GM12878 (cell line): Measurements from ENCODE around the gene RSPH9. TPM values are rescaled to one million over a fixed set of nuclear protein-coding genes. Genes with fewer than 3 reads are reported as not detected.

ENCODE experiments used
- ATAC-seq: fragments of 200-7000 bp; cut with Tn5 transposase; 3 replicates; pipeline ENCODE4 v1.9.1; 2020; ENCODE audit warnings: mild to moderate bottlenecking, moderate library complexity
- BruUV-seq: library from RNA; stranded (reverse); fragments of 400-500 nt; replicated peaks from 2 replicates; lab custom pipeline; 2021; lab: Mats Ljungman, UMichigan
- CTCF ChIA-PET: fragments of 300-600 bp; sonication (Branson Sonifier 250); formaldehyde crosslinking; extraction: SDS; loops from one replicate; lab custom pipeline; 2021; ENCODE audit warnings: inconsistent platforms; lab: Yijun Ruan, JAX
- POLR2A ChIA-PET: fragments of 350-600 bp; formaldehyde crosslinking; extraction: SDS; loops from one replicate; lab custom pipeline; 2021; ENCODE audit warnings: inconsistent platforms; lab: Charles Lee
- RAD21 ChIA-PET: fragments of 300-600 bp; sonication (Branson Sonifier 250); formaldehyde crosslinking; loops from one replicate; lab custom pipeline; 2023; ENCODE audit warnings: antibody characterized with exemption; ENCODE audit not compliant: unreplicated experiment; lab: Charles Lee
- SMC1A ChIA-PET: fragments of 300-600 bp; sonication (Branson Sonifier 250); formaldehyde crosslinking; loops from one replicate; lab custom pipeline; 2023; ENCODE audit not compliant: unreplicated experiment, uncharacterized antibody; lab: Charles Lee
- DNase-seq: peaks from one replicate; pipeline ENCODE4 v3.0.0-alpha.2; 2011; ENCODE audit warnings: low read depth, low spot score
- FAIRE-seq: peaks from 3 replicates; lab custom pipeline; 2011; peaks lifted over from hg19 to GRCh38; lab: Jason Lieb, UNC
- H2AFZ ChIP-seq: 2 replicates; pipeline ENCODE4 v1.6.0; 2011; ENCODE audit warnings: low read depth, low read length, control low read depth; ENCODE audit not compliant: control insufficient read depth
- H3K27ac ChIP-seq: 2 replicates; pipeline ENCODE4 v1.5.1; 2011; ENCODE audit warnings: control low read depth; ENCODE audit not compliant: control insufficient read depth, insufficient read depth
- H3K27me3 ChIP-seq, 2 experiments: replicated peaks in 1 of 2; 2 replicates each; pipeline versions ENCODE4 v1.6.0 to v1.6.1; 2011; ENCODE audit warnings: low read length in 1 of 2; ENCODE audit not compliant: control insufficient read depth in 2 of 2, insufficient read depth in 2 of 2
- H3K36me3 ChIP-seq, 2 experiments: 2 replicates each; pipeline ENCODE4 v1.5.1; 2011; ENCODE audit warnings: low read length in 1 of 2; ENCODE audit not compliant: control insufficient read depth in 2 of 2, insufficient read depth in 2 of 2
- H3K4me1 ChIP-seq: 2 replicates; pipeline ENCODE4 v1.6.1; 2011; ENCODE audit warnings: mild to moderate bottlenecking, low read length, moderate library complexity, mixed read lengths; ENCODE audit not compliant: control insufficient read depth, insufficient read depth
- H3K4me2 ChIP-seq: 2 replicates; pipeline ENCODE4 v1.6.0; 2011; ENCODE audit warnings: control low read depth; ENCODE audit not compliant: control insufficient read depth, insufficient read depth
- H3K4me3 ChIP-seq: fragments of 200-600 bp; sonication (generic); 2 replicates; pipeline ENCODE4 v1.5.1; 2016
- H3K79me2 ChIP-seq: 2 replicates; pipeline ENCODE4 v1.6.0; 2011; ENCODE audit warnings: low read length; ENCODE audit not compliant: control insufficient read depth, insufficient read depth
- H3K9ac ChIP-seq: 2 replicates; pipeline ENCODE4 v1.8.0; 2011; ENCODE audit warnings: low read length, control low read depth, mixed read lengths; ENCODE audit not compliant: control insufficient read depth, insufficient read depth
- H3K9me3 ChIP-seq: replicated peaks from 3 replicates; pipeline ENCODE4 v1.5.1; 2011; ENCODE audit warnings: mild to moderate bottlenecking, low read length; ENCODE audit not compliant: control insufficient read depth, insufficient read depth
- H4K20me1 ChIP-seq: 2 replicates; pipeline ENCODE4 v1.6.0; 2011; ENCODE audit not compliant: control insufficient read depth, insufficient read depth
- ATF7 ChIP-seq: fragments of 450-650 bp; IDR thresholded peaks from 2 replicates; pipeline ENCODE4 v1.6.1; 2016; ENCODE audit warnings: low read depth, mild to moderate bottlenecking
- BRCA1 ChIP-seq: IDR thresholded peaks from 2 replicates; pipeline ENCODE4 v1.6.1; 2011; ENCODE audit warnings: low read depth, low read length, improper control_type of control experiment
- DPF2 ChIP-seq: fragments of 450-650 bp; IDR thresholded peaks from 2 replicates; pipeline ENCODE4 v1.6.1; 2017; ENCODE audit warnings: mild to moderate bottlenecking
- E2F8 ChIP-seq: fragments of 450-650 bp; IDR thresholded peaks from 2 replicates; pipeline ENCODE4 v1.6.1; 2018; ENCODE audit warnings: mild to moderate bottlenecking, low read depth, moderate library complexity; ENCODE audit not compliant: partially characterized antibody
- ESRRA ChIP-seq: IDR thresholded peaks from 2 replicates; pipeline ENCODE4 v1.6.1; 2012; ENCODE audit warnings: mild to moderate bottlenecking, low read length, improper control_type of control experiment
- FOS ChIP-seq: IDR thresholded peaks from 3 replicates; pipeline ENCODE4 v1.6.1; 2011; ENCODE audit warnings: borderline replicate concordance; ENCODE audit not compliant: insufficient read length; ENCODE audit errors: extremely low read depth
- RFX5 ChIP-seq: IDR thresholded peaks from 2 replicates; pipeline ENCODE4 v1.6.1; 2011; ENCODE audit warnings: low read depth, low read length, improper control_type of control experiment
- SPI1 ChIP-seq: IDR thresholded peaks from 2 replicates; pipeline ENCODE4 v1.6.1; 2011; ENCODE audit warnings: low read depth, mild to moderate bottlenecking, low read length, moderate library complexity, borderline replicate concordance; ENCODE audit not compliant: insufficient read depth
- STAT3 ChIP-seq: IDR thresholded peaks from 2 replicates; pipeline ENCODE4 v1.6.1; 2011; ENCODE audit warnings: low read depth, low read length, improper control_type of control experiment
- TCF12 ChIP-seq: IDR thresholded peaks from 2 replicates; pipeline ENCODE4 v1.6.1; 2011; ENCODE audit warnings: low read depth, mild to moderate bottlenecking, low read length
- ZSCAN29 ChIP-seq: fragments of 450-650 bp; IDR thresholded peaks from 2 replicates; pipeline ENCODE4 v1.6.1; 2017; ENCODE audit warnings: mild to moderate bottlenecking, moderate library complexity
- WGBS: methylation state at CpG from one replicate; pipeline ENCODE4 v1.1.6; 2016; ENCODE audit warnings: low lambda C conversion rate; ENCODE audit not compliant: insufficient replicate concordance, insufficient coverage; ENCODE audit errors: missing lambda C conversion rate; 5-methylcytosine and 5-hydroxymethylcytosine counted together
- in situ Hi-C: fragments of 300-500 bp; cut with MboI; formaldehyde crosslinking; loops from 9 replicates; pipeline ENCODE4 v1.14.3; 2018; ENCODE audit warnings: mixed read lengths
- intact Hi-C: fragments of 100-400 bp; cut with micrococcal nuclease; formaldehyde crosslinking; loops from one replicate; pipeline ENCODE4 v1.14.2; 2022; ENCODE audit not compliant: unreplicated experiment
- polyA plus RNA-seq, 11 experiments: library from polyadenylated mRNA; depleted of rRNA in 4 of 11; unstranded in 6 of 11; stranded (reverse) in 5 of 11; fragments of >200 nt; fragmentation: Nextera tagmentation in 4 of 11; fragmentation: Illumina TruSeq in 1 of 11; extraction: Ambion mirVana in 4 of 11; extraction: Trizol in 1 of 11; gene quantifications; 1 replicate in 1 of 11; 2 replicates in 10 of 11; pipeline versions ENCODE4 v1.2.1 to v1.2.3, GENCODE V29; 2011 to 2016; ENCODE audit warnings: inconsistent platforms in 2 of 11, missing spikeins in 2 of 11, low read depth in 1 of 11
- total RNA-seq, 4 experiments: library from RNA; depleted of rRNA in 3 of 4; stranded (reverse); fragments of >200 nt in 3 of 4; fragmentation: Illumina TruSeq in 1 of 4; extraction: Trizol in 1 of 4; gene quantifications; 2 replicates each; pipeline versions ENCODE4 v1.2.1 to v1.2.3, GENCODE V29; 2013 to 2021
- TF ChIP-seq, protein P1 (sequence below), 3 experiments: IDR thresholded peaks in 2 of 3; conservative IDR thresholded peaks in 1 of 3; 2 replicates each; pipeline ENCODE4 v1.5.1; 2011; ENCODE audit warnings: low read depth in 3 of 3, low read length in 3 of 3, mild to moderate bottlenecking in 3 of 3, control low read depth in 2 of 3, moderate library complexity in 2 of 3, inconsistent platforms in 1 of 3, mixed read lengths in 1 of 3; ENCODE audit not compliant: control insufficient read depth in 2 of 3, insufficient read depth in 1 of 3; ENCODE audit errors: extremely low read depth in 1 of 3

Gene RSPH9
- total and polyA plus RNA-seq, 10 of the 15 experiments (the other 5 are each of a cell fraction or from before 2014, with no cell fraction given), result 0.26 to 0.63 (median 0.36) TPM; not detected in 6

- ChIA-PET SMC1A (no interaction called here), RAD21 (no interaction called here), POLR2A (interaction anchor here (0.7 kb wide), 1 partner anchor 10 kb away, joined by 3 read pairs; no protein-coding TSS in a partner anchor), CTCF (no interaction called here)
- BruUV-seq, result no TSS peak
- WGBS, result 44% methylated on average over 8 of the region's 8 CpGs
- intact Hi-C loops, result no loop called here
- Histone ChIP-seq H3K9ac (no peak overlapping the region), H3K4me3 (no peak overlapping the region), H3K4me1 (peaks cover 3% of the 10 kb centered on the region), H3K4me2 (no peak overlapping the region), H3K36me3 (no peaks in the 10 kb centered on the region), H4K20me1 (no peaks in the 10 kb centered on the region), H3K27me3 (no peaks in the 10 kb centered on the region), H3K27ac (no peak overlapping the region), H3K9me3 (no peaks in the 10 kb centered on the region), H3K79me2 (no peaks in the 10 kb centered on the region), H2AFZ (no peak overlapping the region)
- DNase-seq (no peak), ATAC-seq (no peak), FAIRE-seq (no peak)
- no peak for TF ChIP-seq BRCA1
- 0 out of 2 replicates have a peak, but pooled peaks have one; percentile 4 for TF ChIP-seq SPI1
- in situ Hi-C loops, result no loop called here
Measured at GRCh38 chr6:43698584-43699349, 53.9 kb downstream of the RSPH9 start.

DNA sequence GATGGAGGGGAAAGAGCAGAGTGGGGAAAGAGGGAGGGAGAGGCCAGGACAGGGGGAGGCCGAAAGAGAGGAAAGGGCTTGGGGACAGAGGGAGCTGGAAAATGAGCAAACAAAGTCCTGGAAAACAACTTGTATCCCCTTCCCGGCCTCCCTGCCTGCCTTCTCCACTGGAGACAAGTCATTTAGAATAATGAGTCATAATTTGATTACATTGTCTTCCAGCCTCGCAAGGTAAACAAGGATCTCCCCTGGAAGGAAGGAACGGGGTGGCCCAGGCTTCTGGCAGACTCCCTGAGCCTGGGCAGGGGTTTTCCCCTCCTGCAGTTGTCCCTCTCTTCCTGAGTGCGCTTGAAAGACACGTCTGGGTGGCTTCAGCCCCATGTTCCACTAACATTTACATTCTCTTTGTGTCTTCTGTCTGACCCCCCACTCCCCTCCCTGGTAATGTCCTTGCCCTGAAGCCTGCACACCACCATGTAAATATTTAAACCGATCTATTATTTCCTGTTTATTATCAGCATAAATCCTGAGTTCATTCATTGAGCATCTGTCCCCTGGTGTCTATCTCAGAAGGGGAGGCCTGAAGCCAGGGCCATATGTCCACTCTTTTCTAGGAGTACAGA lies 54.8 kb downstream of the RSPH9 start:
- in situ Hi-C loops, result no loop called here
- FAIRE-seq, result no peak
- POLR2A ChIA-PET, result no interaction called here
- no peak for TF ChIP-seq E2F8
- no peak for TF ChIP-seq FOS
- no peak for TF ChIP-seq ESRRA
- no peak for TF ChIP-seq TCF12
- no peak for TF ChIP-seq DPF2
- no peak for TF ChIP-seq STAT3
- no peak for TF ChIP-seq RFX5
- no peak for TF ChIP-seq ATF7
- TF ChIP-seq, protein P1, sequence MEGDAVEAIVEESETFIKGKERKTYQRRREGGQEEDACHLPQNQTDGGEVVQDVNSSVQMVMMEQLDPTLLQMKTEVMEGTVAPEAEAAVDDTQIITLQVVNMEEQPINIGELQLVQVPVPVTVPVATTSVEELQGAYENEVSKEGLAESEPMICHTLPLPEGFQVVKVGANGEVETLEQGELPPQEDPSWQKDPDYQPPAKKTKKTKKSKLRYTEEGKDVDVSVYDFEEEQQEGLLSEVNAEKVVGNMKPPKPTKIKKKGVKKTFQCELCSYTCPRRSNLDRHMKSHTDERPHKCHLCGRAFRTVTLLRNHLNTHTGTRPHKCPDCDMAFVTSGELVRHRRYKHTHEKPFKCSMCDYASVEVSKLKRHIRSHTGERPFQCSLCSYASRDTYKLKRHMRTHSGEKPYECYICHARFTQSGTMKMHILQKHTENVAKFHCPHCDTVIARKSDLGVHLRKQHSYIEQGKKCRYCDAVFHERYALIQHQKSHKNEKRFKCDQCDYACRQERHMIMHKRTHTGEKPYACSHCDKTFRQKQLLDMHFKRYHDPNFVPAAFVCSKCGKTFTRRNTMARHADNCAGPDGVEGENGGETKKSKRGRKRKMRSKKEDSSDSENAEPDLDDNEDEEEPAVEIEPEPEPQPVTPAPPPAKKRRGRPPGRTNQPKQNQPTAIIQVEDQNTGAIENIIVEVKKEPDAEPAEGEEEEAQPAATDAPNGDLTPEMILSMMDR (IDR thresholded peaks at IDR 0.05 in 2 of 3, conservative IDR thresholded peaks at IDR 0.05 in 1 of 3; ENCODE audit: control insufficient read depth in 2 of 3, extremely low read depth in 1 of 3, insufficient read depth in 1 of 3, low read depth in 3 of 3, low read length in 3 of 3), result no peak
- TF ChIP-seq ZSCAN29, result no peak

More for the DNA sequence above, 54.8 kb downstream of the RSPH9 start:
- ChIA-PET RAD21 (no interaction called here), SMC1A (no interaction called here), CTCF (no interaction called here)
- H3K9me3 ChIP-seq, result no peaks in the 10 kb centered on the region
- H4K20me1 ChIP-seq, result no peaks in the 10 kb centered on the region
- no peaks in the 10 kb centered on the region for H3K36me3 ChIP-seq
- BruUV-seq, result no TSS peak
- ATAC-seq, result no peak
- no peak for DNase-seq
- H3K27me3 ChIP-seq, result no peaks in the 10 kb centered on the region
- no peak overlapping the region for H3K4me3 ChIP-seq
- H2AFZ ChIP-seq, result no peak overlapping the region
- H3K4me2 ChIP-seq, result no peak overlapping the region
- H3K79me2 ChIP-seq, result no peaks in the 10 kb centered on the region
- no peak overlapping the region for H3K27ac ChIP-seq
- intact Hi-C loops, result no loop called here
- no peak overlapping the region for H3K9ac ChIP-seq
- WGBS, result 55% methylated on average over 7 of the region's 7 CpGs
- peaks cover 9% of the 10 kb centered on the region for H3K4me1 ChIP-seq
